HG03139 (cell line): ENCODE data around the gene CTSL.

Source experiments
- ATAC-seq: cut with Tn5 transposase; IDR thresholded peaks from one replicate; pipeline ENCODE4 v1.9.1; 2021; ENCODE audit not compliant: unreplicated experiment

CTSL gene

DNA sequence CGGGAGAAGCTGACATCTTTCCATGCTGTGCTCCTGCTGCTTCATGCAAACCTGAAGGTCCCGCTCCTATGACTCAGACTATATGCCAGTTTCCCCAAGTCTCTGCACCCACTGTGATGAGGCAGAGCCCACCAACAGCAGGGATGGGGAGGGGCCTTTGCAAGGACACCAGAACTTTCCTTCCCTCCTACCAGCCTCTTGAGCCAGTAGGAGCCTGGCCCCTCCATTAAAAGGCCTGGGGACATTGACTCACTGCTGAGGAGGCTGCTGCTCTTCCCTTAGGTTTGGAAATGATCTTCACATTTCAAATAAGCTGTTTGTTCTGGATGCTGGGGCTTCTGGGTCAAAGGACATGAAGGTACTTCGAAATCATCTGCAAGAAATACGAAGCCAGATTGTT, 26.1 kb upstream of the CTSL start:
- no peak for ATAC-seq

DNA sequence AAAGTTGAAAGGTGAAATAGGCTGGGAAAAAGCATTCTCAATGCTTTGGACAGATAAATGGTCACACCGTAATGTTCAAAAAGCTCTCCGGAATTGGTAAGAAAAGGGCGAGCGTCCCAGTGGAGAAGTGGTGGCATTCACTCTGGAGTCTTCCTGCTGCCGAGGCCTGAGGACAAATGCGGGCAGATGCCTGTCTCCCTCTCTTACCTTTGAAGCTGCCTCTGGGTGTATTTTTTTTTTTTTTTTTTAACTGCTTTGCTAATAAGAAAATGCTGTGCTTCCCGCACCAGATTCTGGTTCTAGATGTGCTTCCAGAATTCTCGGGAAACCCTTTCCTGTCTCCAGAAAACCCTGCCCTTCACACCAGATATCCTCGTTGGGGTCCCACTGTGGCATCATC, 24.4 kb upstream of the CTSL start:
- no peak for ATAC-seq

DNA sequence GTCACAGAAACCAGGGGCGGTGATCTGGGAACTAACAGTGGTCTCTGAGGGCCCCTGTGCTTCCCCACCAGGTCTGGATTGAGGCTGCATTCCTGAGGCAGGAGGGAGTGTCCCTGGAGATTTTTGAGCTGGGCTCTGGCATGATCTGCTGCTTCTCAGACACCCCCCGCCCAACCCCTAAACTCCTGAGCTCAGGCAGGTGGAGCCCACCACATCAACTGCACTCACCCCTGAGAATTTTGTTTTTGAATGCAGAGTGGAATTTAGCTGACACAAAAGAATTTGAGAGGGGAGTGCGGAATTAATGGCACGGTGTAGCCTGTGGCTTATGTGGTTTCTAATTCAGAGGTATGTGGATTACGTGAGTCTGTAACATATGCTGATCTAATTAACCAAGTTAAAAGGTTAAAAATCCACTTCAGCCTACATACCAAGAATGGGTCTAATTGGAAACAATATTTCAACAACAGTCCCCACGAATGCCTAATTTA, 23.9 kb upstream of the CTSL start:
- ATAC-seq, result no peak

DNA sequence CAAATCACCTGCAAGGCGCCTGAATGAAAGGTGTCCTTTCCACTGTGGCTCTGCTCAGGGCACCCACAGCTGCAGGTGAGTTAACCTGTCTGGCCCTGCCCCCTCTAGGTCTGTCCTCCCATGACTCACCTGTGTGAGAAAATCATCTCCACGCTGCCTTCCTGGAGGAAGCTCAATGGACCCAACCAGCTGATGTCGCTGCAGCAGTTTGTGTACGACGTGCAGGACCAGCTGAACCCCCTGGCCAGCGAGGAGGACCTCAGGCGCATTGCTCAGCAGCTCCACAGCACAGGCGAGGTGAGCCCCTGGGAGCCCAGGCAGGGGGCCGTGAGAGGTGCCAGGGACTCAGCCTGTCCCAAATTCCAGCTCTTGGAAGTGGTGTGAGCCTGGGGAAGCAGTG, 23.0 kb upstream of the CTSL start:
- no peak for ATAC-seq

DNA sequence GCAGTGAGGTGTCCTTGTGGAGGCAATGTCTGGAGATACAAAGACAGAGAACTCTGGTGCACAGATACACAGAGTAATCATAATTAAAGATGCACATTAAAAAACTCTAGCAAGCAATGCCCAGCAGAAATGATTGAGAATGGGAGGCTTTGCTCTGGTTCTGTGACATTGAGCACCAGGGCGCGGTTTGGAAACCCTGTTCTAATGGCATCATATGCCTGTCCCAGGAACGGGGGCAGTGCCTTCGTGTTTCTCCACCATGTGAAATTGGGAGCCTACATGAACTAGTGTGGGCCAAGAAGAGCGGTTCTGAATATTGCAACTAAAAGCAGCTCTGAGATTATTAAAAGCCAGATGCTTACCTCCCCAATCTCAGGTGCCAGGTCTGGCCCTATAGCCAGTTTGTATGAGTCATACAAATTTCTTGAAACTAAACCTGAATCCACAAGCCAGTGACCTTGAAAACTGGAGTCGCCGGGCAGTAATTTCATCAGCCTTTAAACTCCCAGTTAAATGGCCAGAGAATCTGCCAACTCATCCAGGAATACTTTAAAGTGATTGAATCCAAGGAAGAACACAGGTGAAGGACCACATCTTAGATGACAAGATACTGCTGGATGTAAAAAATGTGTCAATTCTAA, 22.2 kb upstream of the CTSL start:
- ATAC-seq, result no peak

DNA sequence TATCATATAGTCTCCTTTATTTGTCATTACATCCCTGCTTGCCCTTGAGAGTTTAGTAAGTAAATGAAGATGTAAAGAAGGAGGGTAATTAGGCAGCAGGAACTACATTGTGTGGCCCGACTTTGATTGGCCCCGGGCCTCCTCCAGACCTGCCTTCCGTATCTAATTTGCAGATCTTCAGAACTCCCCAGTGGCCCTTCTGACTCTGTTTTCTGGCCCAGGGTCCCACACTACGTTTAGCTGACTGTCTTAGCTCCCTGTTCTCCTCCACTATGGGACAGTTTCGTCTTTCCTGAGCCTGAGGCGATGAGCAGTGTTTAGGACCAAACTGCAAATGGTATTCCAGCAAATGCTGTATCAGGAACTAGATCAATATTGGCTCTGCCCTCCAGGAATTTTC, 21.6 kb upstream of the CTSL start:
- no peak for ATAC-seq

DNA sequence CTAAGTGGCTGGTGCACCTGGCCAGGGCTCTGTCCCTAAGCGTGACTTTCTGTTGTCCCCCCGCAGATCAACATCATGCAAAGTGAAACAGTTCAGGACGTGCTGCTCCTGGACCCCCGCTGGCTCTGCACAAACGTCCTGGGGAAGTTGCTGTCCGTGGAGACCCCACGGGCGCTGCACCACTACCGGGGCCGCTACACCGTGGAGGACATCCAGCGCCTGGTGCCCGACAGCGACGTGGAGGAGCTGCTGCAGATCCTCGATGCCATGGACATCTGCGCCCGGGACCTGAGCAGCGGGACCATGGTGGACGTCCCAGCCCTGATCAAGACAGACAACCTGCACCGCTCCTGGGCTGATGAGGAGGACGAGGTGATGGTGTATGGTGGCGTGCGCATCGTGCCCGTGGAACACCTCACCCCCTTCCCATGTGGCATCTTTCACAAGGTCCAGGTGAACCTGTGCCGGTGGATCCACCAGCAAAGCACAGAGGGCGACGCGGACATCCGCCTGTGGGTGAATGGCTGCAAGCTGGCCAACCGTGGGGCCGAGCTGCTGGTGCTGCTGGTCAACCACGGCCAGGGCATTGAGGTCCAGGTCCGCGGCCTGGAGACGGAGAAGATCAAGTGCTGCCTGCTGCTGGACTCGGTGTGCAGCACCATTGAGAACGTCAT, 19.7 kb upstream of the CTSL start:
- no peak for ATAC-seq

DNA sequence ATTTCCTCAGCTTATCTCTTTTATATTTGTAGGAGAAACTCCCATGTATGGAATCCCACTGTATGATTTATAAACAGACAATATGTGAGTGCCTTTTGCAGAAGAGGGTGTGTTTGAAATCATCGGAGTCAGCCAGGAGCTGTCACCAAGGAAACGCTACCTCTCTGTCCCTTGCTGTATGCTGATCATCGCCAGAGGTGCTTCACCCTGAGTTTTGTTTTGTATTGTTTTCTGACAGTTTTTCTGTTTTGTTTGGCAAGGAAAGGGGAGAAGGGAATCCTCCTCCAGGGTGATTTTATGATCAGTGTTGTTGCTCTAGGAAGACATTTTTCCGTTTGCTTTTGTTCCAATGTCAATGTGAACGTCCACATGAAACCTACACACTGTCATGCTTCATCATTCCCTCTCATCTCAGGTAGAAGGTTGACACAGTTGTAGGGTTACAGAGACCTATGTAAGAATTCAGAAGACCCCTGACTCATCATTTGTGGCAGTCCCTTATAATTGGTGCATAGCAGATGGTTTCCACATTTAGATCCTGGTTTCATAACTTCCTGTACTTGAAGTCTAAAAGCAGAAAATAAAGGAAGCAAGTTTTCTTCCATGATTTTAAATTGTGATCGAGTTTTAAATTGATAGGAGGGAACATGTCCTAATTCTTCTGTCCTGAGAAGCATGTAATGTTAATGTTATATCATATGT, 18.0 kb upstream of the CTSL start:
- no peak for ATAC-seq

DNA sequence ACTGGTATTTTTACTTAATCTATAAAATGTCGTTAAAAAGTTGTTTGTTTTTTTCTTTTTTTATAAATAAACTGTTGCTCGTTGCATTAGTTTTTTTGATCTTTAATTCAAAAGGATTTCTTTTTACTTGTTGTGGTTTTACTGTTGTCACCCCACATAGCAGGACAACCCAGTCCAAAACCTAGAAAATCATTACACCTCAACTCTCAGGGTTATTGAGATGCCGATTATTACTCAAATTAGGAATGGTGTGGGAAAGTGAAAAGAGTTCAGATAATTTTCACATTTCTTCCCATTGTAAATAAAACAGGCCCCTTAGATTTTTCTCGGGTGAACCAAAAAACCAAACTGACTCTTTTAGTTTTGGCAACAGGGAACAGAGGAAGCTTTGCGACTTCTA, 17.4 kb upstream of the CTSL start:
- no peak for ATAC-seq

DNA sequence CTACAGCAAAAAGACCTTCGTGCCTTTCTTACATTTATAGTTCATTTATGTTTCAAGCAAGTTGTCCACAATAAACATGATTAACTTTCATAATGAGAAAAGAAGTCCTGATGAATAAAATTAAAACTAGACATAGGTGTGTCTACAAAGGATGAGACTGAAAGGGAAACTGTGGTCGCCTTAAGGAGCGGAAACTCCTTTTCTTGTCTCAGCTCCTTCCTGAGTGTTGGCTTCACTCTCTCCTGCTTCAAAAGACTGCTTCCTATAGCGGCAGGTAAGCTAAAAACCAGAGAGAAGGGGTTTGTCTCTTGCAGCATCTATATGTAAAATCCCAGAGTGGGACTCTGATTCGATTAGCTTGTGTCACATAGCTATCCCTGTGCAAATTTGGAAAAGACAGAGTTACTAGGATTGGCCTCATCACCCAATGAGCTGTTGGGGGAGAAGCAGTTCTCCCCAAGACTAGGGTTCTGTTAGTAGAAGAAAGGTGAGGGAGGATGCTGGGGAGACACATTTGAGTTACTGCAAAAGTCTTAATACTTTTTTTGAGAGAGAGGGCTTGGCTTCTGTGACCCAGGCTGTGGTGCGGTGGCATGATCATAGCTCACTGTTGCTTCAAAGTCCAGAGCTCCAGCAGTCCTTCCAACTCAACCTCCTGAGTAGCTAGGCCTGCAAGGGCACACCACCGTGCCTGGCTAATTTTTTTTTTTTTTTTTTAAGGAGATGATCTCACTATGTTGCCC, 16.8 kb upstream of the CTSL start:
- ATAC-seq, result no peak

DNA sequence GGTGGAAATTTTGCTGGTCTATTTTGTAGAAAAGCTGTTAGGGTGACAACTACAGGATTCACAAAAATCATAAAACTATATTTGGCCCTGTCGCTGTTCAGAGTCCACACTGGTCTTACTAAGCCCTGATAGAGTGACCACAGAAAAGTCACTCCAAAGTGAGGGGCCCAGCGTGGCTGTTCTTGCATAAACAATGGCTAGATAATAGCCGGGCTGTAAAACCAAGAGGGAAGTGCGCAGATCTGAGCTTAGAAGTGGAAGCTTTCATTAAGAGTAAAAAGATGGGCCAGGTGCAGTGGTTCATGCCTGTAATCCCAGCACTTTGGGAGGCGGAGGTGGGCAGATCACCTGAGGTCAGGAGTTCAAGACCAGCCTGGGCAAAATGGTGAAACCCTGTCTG, 15.5 kb upstream of the CTSL start:
- ATAC-seq, result no peak

DNA sequence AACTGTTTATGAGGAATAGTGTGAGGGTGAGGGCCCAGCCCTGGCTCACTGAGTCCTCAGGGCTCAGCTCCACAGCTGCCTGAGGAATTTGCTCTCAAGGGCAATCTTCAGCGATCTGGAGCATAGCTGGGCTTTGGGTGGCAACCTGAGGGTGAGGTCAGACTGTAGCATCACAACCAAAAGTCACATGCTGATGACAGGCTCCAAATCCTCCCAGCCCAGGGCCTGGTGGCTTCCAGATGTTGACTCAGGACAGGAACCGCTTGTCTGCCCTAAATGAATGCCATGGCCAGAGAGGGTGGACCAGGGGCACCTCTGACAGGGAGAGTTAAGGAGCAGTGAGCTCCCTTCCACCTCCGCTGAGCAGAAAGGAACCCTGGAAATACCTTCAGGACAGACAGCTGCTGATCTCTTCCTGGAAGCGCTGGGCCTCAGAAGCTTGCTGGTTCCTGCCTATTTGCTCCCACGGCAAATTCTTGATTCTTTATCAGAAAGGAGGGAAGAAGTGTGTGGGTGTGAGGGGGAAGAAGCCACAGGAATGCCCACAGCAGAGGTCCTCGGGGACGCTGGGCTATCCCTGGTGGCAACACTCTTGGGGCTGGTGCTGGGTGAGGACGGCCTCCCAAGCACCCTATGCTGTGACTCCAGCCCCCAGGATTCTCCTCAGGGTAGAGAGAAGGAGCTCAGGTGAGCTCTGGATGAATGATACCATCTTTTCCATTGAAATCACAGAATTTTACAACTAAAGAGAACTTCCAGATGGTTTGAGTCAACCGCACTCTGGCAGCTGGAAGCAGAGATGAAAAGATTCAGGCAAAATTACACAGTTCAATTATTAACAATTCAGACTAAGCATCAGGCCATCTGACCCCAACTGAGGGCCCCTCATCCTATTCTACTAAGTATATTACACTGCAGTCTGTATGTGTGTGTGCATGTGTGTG, 13.8 kb upstream of the CTSL start:
- ATAC-seq, result no peak

DNA sequence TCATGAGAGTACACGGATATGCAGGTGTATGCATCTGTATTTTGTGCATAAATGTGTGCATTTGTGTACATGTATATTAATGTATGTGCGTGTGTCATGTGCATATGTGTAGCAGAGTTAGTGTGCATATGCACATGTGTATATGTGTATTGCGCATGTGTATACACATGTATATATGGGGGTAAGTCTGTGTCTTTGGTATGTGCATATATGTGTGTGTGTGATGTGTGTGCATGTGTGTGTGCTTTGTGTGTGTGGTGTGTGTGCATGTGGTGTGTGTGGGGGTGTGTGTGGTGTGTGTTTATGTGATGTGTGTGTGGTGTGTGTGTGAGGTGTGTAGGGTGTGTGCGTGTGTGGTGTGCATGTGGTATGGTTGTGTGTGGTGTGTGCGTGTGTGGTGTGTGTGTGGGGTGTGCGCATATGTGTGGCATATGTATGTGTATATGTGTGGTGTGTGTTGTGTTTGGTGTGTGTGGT, 13.1 kb upstream of the CTSL start:
- no peak for ATAC-seq

DNA sequence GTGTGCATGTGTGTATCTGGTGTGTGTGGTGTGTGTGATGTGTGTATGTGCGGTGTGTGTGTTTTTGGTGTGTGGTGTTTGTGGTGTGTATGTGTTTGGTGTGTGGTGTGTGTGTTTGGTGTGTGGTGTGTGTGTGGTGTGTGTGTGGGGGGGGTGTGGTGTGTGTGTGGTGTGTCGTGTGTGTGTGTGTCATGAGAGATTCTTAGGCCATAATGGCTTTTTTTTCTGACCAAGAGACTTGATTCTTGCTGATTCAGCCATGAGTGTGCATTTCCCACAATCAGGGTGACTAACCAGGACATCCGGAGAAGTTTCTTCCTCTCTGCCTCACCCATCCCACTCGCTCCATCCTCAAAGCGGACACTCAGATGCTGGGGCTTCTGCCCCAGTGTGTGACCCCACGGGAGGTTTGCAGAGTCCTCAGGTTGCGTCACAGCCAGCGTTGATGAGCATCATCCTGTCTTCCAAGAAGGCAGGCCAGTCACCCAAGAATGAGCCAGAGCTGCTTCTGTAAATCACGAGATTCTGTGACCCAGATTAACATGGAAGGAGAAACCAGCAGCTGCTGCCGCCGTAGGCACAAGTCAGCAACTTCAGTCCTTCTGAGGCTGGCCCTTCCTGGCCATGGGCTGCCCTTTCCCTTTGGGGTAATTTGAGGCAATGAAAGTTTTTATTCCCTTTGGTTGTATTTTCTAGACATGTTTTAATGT, 12.5 kb upstream of the CTSL start:
- no peak for ATAC-seq

DNA sequence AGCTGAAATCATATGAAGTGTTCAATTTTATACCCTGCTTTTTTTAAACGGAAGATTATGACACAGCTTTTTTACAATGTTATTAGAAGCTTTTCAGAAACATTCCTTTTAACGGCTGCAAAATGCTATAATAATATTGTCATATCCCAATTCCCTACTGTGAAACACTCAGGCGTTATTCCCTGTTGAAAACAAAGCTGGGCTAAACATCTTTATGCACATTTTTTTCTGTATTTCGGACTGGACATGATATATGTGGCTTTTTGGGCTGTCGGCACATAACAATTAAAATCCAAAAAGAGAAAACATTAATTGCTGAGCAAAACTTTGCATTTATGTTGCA, 12.0 kb upstream of the CTSL start:
- ATAC-seq, result no peak

DNA sequence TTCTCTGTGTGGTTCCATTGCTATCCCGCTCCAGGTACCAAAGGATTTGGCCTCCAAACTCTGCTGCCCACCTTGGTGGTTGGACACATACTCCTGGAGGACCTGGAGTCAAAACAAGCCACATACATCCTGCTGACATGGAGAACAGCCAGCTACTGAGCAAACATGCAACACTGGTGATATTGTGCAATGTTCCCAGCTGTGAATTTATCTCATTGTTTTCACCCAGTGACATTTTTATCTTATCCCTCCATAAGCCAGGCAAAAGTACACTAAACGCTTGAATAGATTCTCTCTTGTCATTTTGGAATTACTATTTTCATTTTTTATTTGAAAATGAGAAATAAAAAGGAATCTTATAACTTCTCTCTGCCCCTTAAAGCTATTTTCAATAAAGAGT, 11.1 kb upstream of the CTSL start:
- no peak for ATAC-seq

DNA sequence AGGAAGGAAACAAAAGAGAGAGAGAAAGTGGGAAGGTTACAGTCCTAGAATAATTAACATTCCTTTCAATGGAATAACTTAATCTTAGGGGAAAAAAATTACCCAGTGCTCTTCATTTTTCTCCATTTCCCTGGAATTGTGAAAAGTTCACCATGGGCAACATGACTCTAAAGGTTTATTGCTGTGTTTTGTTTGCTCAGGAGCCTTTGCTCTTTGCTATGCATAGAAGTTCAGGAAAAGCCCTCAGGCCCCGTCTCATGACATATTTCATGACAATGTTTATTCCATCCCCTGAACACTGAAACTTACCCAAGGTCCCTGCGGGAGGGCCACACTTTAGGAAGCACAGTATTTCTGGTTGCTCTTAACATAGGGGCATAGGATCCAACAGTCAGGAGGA, 9.8 kb upstream of the CTSL start:
- ATAC-seq, result no peak

DNA sequence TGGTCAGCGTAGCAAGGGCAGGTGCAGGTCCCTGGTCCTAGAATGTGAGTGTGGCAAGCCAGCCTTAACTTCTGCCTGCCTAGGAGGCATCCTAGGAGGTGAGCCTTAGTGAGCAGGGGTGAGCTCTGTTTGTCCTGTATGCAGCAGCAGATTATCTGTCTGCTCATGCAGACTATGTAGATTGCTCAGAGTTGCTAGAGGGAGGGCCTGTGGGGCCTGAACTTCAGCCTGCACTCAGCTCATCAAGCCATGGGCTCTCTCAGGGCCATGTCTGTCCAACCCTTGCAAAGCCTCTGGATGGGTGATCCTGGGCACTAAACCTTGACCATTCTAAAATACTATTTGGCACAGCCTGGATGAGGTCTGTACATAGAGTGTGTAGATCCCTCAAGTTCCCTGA, 8.5 kb upstream of the CTSL start:
- ATAC-seq, result no peak

DNA sequence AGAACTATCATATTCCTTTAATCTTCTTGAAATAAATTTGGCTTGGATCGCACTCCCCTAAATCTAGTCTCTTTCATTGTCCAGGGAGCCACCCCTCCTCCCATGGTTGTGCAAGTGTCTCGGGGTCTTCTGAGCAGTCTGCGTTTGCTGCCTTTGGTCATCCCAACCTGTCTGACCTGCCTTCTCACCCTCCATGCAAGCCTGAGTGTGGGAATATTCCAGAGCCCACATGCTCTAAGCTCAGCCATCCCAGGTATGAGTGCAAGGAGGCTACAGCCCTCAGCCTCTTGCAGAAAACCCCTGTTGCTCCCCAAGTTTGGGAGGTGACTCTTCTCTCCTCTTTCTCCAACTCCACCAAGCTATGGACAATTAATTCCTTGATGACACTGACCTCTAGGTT, 7.7 kb upstream of the CTSL start:
- ATAC-seq, result no peak
